GM21529 (cell line): ENCODE data around the gene SYTL2.

Source experiments
- ATAC-seq: cut with Tn5 transposase; IDR thresholded peaks from one replicate; pipeline ENCODE4 v1.9.1; 2021; ENCODE audit not compliant: unreplicated experiment

SYTL2 gene

GRCh38 chr11:85740481-85741400 is 70.2 kb downstream of the SYTL2 start:
- no peak for ATAC-seq

DNA sequence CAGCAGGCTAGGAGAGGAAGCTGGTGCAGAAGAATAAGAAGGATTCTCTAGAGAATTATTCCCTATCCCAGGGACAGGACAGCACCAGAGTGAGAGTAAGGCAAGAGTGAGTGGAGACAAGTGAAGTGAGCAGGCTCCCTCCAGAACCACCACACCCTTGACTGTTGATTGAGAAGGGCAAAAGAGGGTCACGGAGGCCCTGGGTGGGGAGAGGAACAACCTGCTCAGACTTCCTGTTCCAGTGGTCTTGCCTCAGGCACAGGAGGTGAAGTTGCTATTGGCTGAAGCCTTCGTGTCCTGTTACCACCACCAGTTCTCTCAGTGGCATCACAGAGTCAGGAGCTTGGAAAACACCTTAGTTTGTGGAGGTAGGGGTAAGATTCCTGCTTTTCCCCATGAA is 73.2 kb downstream of the SYTL2 start:
- no peak for ATAC-seq

GRCh38 chr11:85735876-85736460 is 75.0 kb downstream of the SYTL2 start:
- ATAC-seq, result no peak

- no peak for ATAC-seq
Observed at GRCh38 chr11:85732965-85733364, 78.0 kb downstream of the SYTL2 start.

DNA sequence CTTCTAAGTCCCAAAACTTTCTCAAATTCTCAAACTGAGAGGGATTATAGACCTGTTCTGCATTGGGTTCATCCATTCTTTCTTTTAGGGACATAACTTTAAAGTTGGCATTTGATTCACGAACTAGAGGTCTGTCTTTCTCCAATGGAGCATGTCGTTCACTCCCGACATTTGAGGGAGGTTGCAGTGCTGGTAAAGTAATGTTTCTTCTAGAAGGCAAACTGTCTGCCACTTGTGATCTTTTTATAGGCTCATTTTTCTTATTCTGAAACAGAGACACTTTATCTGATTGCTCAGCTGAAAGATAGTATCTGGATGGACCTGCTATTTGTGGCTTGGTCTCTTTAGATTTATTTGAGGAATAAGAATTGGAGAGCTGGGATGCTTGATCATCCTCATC is 84.6 kb downstream of the SYTL2 start:
- ATAC-seq, result no peak

- no peak for ATAC-seq
Observed at GRCh38 chr11:85725510-85726258, 85.3 kb downstream of the SYTL2 start.

- ATAC-seq, result no peak
Observed at GRCh38 chr11:85724748-85725465, 86.0 kb downstream of the SYTL2 start.

DNA sequence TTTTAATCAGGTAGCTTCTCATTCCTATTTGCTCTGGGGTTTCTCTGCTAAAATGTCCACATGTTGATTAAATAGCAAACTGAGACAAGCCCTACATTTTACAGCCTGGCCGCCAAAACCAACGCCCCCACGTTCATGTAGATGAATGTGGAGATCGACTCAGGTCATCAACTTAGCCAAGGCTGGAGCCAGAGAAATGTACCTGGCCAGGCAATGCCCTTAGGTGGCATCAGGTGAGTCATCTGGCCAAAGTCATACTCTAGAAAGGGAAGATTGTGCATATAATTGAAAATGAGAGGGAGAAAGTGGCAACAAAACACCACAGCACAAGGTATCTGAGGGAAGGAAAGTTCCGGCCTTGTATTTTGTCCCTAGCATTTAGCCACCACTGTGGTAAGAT is 87.9 kb downstream of the SYTL2 start:
- ATAC-seq, result no peak

GRCh38 chr11:85721191-85721590 is 89.8 kb downstream of the SYTL2 start:
- no peak for ATAC-seq

DNA sequence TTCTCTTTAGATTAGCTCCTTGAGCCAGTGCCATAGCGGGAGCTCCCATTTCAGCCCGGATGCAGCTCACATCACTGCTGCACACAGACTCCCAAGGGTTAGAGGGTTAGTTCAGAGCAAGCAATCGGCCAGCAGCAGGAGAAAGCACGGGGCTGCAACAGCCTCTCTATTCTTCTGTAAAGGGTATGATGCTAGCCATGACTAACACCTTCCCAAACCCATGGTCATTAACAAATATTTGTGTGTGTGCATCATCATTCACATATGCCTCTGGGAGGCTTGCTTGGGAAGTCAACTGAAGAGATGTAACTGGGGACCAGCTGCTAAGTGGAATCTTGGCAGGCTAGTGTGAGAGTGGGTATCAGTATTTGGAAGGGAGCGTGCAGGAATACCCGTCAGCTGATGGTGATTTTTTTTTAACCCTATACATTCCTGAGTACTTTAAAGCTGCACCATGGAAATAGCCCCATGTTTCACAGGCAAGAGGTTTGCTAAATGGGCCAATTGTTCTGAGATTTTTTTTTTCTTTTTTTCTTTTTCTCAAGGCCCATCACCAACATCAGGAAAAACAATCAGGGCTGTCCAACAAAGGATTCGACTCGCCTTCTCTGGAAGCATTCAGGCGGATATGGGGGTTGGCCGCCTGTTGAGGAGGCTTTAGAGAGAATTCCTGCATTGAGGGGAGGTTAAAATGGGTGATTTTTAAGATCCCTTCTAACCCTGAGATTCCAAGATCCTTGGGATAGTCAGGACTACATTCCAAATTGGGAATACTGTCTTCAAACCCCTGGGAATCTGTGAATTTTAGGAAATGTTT is 91.7 kb downstream of the SYTL2 start:
- no peak for ATAC-seq

DNA sequence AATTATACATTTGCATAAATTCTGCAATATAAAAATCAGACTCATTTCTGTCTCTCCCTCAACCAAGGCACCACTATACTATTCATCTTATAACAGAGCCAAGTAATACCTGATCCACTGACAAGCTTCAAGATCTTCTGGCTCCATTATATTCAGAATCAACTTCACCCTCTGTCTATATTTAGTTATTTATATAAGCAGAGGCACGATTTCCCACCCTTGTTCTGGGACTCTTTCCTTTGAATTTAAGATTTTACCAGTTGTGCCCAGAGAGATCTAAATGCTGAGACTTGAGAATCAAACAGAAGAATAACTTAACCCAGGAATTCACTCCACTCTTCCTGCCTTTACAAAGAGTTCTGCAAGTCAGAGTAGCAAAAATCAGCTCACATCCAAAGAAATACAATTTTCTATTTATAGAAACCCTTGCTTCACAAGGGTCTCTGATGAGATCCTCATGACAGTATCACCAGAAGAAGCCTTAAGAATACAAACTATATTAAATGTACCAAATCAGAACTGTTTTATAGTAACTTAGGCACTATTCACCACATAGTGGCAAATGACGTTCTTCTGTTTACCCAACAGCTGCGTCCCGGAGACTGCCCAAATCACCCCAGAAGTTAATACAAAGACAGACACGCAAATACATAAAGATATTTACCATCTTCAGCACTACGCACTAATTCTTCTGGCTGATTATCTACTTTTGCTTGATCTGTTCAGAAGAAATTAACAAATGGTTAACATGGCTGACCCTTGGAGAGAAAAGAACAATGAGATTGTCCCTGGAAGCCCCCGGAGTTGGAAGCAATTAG is 92.6 kb downstream of the SYTL2 start:
- no peak for ATAC-seq

DNA sequence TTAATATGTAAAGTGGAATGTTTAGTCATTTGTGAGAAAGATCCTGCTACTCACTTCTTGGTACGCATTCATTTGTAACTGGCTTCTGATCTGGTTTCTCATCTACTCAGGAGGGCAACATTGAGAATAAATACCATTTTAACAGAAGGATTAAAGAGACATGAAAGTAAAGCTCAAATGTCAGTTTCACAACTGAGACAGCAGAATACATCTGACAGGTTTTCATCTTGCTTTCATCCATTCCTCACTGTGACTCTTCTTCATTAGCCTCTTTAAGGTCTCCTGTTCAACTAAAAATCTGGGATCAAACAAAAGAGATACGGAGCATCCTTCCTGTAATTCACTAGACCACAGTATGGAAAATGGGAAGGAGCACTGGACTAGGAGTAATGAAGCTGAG is 93.5 kb downstream of the SYTL2 start:
- ATAC-seq, result no peak

- no peak for ATAC-seq
Observed at GRCh38 chr11:85712953-85713352, 98.0 kb downstream of the SYTL2 start.

DNA sequence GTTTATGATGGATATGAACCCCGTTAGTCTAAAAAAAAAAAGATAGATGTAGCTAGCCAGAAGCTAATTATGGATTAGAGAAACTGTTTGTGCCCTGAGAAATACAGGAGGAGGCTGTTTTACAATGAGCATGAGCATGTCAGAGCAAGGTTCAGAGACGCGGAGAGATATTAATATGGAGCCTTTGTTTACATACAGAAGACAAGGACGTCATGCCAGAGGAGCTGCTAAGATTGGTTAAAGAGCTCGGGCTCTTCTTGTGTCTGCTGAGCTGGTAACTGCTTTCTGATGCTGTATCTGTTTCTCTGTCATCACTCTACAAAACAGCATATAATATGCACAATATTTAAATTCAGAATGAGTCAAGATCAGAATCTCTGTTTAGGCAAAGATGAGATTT is 100.0 kb downstream of the SYTL2 start:
- no peak for ATAC-seq

- ATAC-seq, result no peak
Observed at GRCh38 chr11:85709941-85710702, 100.8 kb downstream of the SYTL2 start.

- ATAC-seq, result no peak
Observed at GRCh38 chr11:85705800-85706199, 105.1 kb downstream of the SYTL2 start.

DNA sequence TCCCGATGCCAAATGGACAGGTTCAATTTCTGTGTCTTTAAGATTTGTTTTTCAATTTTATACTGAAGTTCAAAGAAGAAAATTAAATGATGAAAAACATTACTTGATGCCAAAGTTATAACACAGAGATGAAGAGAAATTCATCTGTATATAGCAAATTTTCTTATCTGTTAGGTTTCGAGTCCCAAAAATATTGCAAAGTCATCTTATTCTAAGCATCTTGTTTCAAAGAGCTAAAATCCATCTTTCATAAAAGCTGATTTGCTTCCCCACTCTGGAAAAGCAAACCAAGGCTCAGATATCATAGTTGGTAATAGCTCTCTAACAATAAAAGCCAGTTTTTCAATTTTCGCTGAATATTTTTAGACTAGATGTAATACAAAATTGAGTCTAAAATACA is 106.0 kb downstream of the SYTL2 start:
- ATAC-seq, result no peak

- ATAC-seq, result peak; percentile 92
Observed at GRCh38 chr11:85699957-85700741, 110.8 kb downstream of the SYTL2 start.
